Hepatocyte (in vitro differentiated cells): ENCODE results near the gene OR2M5.

Experiments
- EZH2 ChIP-seq: fragments of 200-600 bp; sonication (generic); IDR thresholded peaks from 2 replicates; pipeline ENCODE4 v1.6.1; 2016; ENCODE audit warnings: antibody characterized with exemption, mild to moderate bottlenecking, borderline replicate concordance
- EZH2phosphoT487 ChIP-seq: fragments of 200-600 bp; sonication (generic); IDR thresholded peaks from one replicate; pipeline ENCODE4 v1.6.1; 2018; ENCODE audit warnings: antibody characterized with exemption, mild to moderate bottlenecking, low read depth, moderate library complexity; ENCODE audit not compliant: unreplicated experiment, severe bottlenecking
- TF ChIP-seq, protein P1 (sequence below): fragments of 200-600 bp; sonication (generic); IDR thresholded peaks from 2 replicates; pipeline ENCODE4 v1.5.1; 2016; ENCODE audit warnings: antibody characterized with exemption, mild to moderate bottlenecking; ENCODE audit not compliant: poor library complexity

- TF ChIP-seq, protein P1, sequence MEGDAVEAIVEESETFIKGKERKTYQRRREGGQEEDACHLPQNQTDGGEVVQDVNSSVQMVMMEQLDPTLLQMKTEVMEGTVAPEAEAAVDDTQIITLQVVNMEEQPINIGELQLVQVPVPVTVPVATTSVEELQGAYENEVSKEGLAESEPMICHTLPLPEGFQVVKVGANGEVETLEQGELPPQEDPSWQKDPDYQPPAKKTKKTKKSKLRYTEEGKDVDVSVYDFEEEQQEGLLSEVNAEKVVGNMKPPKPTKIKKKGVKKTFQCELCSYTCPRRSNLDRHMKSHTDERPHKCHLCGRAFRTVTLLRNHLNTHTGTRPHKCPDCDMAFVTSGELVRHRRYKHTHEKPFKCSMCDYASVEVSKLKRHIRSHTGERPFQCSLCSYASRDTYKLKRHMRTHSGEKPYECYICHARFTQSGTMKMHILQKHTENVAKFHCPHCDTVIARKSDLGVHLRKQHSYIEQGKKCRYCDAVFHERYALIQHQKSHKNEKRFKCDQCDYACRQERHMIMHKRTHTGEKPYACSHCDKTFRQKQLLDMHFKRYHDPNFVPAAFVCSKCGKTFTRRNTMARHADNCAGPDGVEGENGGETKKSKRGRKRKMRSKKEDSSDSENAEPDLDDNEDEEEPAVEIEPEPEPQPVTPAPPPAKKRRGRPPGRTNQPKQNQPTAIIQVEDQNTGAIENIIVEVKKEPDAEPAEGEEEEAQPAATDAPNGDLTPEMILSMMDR = no peak
- TF ChIP-seq EZH2 (no peak), EZH2phosphoT487 (no peak)
Observed at GRCh38 chr1:248143311-248143710, 1.6 kb upstream of the OR2M5 start.
